ENCODE measurements around the gene MARK2.

DNA sequence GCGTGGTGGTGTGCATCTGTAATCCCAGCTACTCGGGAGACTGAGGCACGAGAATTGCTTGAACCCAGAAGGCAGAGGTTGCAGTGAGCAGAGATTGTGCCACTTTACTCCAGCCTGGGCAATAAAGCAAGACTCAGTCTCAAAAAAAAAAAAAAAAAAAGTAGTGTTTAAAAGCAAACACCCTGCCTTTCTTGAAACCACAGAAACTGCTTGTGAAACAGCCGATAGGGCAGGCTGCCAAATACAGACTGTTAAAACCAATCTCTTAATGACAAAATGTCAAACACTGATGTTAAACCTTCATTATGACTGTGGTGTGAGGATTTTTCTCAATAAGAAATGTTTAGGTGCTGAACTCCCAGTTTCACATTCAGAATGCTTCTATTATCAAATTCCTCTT, 27.3 kb downstream of the MARK2 start:
- TF ChIP-seq, protein P1, sequence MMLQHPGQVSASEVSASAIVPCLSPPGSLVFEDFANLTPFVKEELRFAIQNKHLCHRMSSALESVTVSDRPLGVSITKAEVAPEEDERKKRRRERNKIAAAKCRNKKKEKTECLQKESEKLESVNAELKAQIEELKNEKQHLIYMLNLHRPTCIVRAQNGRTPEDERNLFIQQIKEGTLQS (IDR thresholded peaks at IDR 0.05; ENCODE audit: insufficient read depth, low read depth, low read length) = no peak
- TF ChIP-seq, protein P2, sequence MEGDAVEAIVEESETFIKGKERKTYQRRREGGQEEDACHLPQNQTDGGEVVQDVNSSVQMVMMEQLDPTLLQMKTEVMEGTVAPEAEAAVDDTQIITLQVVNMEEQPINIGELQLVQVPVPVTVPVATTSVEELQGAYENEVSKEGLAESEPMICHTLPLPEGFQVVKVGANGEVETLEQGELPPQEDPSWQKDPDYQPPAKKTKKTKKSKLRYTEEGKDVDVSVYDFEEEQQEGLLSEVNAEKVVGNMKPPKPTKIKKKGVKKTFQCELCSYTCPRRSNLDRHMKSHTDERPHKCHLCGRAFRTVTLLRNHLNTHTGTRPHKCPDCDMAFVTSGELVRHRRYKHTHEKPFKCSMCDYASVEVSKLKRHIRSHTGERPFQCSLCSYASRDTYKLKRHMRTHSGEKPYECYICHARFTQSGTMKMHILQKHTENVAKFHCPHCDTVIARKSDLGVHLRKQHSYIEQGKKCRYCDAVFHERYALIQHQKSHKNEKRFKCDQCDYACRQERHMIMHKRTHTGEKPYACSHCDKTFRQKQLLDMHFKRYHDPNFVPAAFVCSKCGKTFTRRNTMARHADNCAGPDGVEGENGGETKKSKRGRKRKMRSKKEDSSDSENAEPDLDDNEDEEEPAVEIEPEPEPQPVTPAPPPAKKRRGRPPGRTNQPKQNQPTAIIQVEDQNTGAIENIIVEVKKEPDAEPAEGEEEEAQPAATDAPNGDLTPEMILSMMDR (IDR thresholded peaks at IDR 0.05; ENCODE audit: control extremely low read depth in 1 of 3, insufficient read depth in 1 of 3, low read depth in 1 of 3, low read length in 3 of 3) = no peak
- TF ChIP-seq POLR2A (IDR thresholded peaks at IDR 0.05; ENCODE audit: control extremely low read depth in 1 of 2, low read depth in 2 of 2, low read length in 2 of 2) (no peak), CEBPB (IDR thresholded peaks at IDR 0.05; ENCODE audit: low read depth, low read length) (no peak), EP300 (IDR thresholded peaks at IDR 0.05; ENCODE audit: borderline replicate concordance in 1 of 2, low read depth in 2 of 2, low read length in 2 of 2) (no peak)
